Measurements from ENCODE around the gene HIVEP3. TPM values are rescaled to one million over a fixed set of nuclear protein-coding genes. Genes with fewer than 3 reads are reported as not detected.

The HIVEP3 gene
- total RNA-seq, 1 experiment from 2014 or later, result not detected

DNA sequence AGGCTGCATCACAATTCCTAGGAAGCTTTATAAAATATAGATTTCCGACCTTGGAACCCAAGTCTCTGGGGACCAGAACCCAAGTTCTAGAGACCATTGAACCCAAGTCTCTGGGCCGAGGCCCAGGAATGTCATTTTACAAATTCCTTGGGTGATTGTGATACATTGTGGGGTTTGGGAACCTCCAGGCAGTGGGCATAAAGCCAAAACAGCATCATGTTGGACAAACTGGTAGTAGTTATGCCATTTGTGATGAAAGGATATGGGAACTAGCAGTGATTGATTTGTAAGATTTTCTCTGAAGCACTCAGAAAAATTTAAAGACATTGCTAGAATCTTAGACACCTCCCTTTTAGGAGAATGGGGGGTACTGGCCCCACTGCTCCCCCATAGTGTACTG is 160.2 kb downstream of the HIVEP3 start:
- Histone ChIP-seq H3K9me3 (no peaks in the 10 kb centered on the region; the same call in none of the 2 replicates), H3K4me3 (no peak overlapping the region), H3K27me3 (no peaks in the 10 kb centered on the region), H3K36me3 (no peaks in the 10 kb centered on the region)
- DNase-seq, result no peak

GRCh38 chr1:41754540-41754939 is 164.2 kb downstream of the HIVEP3 start:
- no peak for DNase-seq
- no peaks in the 10 kb centered on the region for H3K27me3 ChIP-seq
- H3K36me3 ChIP-seq, result no peaks in the 10 kb centered on the region
- H3K9me3 ChIP-seq, result no peaks in the 10 kb centered on the region; the same call in 1 of the 2 replicates
- no peak overlapping the region for H3K4me3 ChIP-seq

DNA sequence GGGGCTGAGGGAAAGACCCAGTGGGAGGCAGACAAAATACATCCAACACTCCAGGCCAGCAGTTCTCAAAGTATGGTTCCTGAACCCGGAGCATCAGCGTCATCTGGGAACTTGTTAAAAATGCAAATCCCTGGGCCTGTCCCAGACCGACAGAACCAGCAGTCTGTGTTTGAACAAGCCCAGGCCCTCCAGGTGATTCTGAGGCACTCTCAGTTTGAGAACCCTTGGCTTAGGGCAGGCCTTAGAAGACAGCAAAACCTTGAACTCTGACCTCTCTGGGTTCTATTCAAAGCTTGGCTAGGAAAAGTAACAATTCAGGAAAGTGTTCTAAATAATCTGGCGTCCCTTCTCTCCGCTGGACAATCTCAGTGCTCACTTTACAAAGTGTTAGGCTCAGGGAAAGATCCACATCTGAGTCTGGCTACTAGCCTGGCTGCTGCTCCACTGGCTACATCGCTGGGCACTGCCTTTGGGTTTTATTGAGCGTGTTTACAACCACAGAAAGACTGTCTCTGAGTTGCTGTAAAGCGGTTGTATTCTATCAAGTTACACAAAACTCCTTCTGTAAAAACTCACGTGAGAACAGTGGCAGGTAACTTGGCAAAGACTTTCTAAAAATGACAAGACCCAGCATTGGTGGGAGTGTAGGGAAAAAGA is 166.1 kb downstream of the HIVEP3 start:
- H3K36me3 ChIP-seq, result no peaks in the 10 kb centered on the region
- DNase-seq, result no peak
- H3K9me3 ChIP-seq, result no peaks in the 10 kb centered on the region
- no peaks in the 10 kb centered on the region for H3K27me3 ChIP-seq
- no peak overlapping the region for H3K4me3 ChIP-seq

DNA sequence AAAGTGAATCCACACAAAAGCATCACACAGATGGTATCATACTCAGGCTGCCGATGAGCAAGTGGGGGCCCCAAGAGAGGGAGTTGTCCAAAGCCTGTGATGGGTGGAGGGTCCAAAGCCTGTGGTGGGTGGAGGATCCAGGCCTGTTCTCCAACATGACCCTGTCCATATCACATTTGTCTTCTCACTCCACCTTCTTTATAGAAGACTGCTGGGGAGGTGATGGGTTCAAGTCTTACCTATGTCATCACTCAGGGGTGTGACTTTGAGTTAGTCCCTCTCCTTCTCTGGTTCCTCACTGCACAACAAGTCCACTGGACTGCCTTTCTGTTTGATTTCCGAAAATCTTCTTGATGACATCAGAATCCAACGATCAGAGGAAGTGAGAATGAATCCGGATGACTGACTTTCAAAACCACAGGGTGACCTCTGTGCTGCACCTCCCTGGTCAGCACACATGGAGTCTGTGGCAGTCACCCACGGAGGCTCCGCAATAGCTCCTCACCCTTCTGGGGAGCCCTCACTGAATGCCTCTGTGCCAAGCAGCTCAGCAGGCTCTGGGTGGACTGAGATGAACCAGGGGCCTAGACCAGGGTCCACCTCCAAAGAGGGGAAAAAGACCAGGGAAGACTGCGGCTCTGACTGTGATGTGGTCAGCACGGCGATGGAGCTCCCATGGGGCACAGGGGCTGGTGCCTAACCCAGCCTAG is 166.8 kb downstream of the HIVEP3 start:
- Histone ChIP-seq H3K9me3 (no peaks in the 10 kb centered on the region), H3K4me3 (no peak overlapping the region), H3K36me3 (no peaks in the 10 kb centered on the region), H3K27me3 (no peaks in the 10 kb centered on the region)
- no peak for DNase-seq

- Histone ChIP-seq H3K36me3 (no peaks in the 10 kb centered on the region), H3K4me3 (no peak overlapping the region), H3K9me3 (no peaks in the 10 kb centered on the region), H3K27me3 (no peaks in the 10 kb centered on the region)
- DNase-seq, result no peak
These were observed 168.6 kb downstream of the HIVEP3 start for GRCh38 chr1:41749991-41750745.

DNA sequence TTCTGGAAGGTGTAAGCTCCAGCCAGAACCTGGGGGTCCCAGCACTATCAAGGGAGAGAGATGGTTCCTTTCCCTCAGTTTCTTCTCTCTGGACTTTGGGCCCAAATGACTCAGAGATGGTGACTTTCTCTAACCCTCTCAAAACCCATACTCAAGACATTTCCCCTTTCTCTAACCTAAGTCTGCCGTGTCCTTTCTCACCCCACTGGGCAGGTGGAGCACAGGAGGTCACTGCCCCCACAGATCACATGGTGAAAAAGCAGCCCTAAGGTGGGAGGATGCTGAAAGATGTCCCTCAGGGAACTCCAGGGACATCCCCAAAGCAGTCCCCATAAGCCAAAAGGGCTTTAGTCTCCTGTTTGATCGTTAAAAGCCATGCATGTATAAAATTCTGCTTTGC is 173.7 kb downstream of the HIVEP3 start:
- H3K27me3 ChIP-seq, result no peaks in the 10 kb centered on the region
- H3K36me3 ChIP-seq, result no peaks in the 10 kb centered on the region
- no peak for DNase-seq
- no peak overlapping the region for H3K4me3 ChIP-seq
- H3K9me3 ChIP-seq, result no peaks in the 10 kb centered on the region

- Histone ChIP-seq H3K27me3 (no peaks in the 10 kb centered on the region), H3K4me3 (no peak overlapping the region), H3K36me3 (no peaks in the 10 kb centered on the region), H3K9me3 (no peaks in the 10 kb centered on the region)
- DNase-seq, result no peak
These were observed 175.4 kb downstream of the HIVEP3 start for GRCh38 chr1:41743366-41743765.

DNA sequence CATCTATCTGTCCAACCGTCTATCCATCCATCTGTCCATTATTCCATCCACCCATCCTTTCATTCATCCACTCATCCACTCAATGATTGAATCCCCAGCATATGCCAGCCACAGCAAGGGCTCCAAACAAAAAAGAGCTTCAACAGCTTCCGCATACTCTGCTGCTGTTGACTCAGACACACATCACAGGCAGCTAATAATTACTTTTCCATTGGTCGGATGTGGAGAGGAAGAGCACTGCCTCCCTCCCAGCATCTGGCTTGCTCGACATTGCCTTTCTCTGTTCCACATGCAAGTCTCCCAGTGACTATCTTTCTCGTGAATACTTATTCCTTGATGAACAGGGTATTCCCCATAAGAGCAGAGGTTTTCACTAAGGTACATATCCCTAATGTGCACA is 176.5 kb downstream of the HIVEP3 start:
- H3K4me3 ChIP-seq, result no peak overlapping the region
- H3K9me3 ChIP-seq, result no peaks in the 10 kb centered on the region
- H3K36me3 ChIP-seq, result no peaks in the 10 kb centered on the region
- DNase-seq, result peak; percentile 19
- no peaks in the 10 kb centered on the region for H3K27me3 ChIP-seq

DNA sequence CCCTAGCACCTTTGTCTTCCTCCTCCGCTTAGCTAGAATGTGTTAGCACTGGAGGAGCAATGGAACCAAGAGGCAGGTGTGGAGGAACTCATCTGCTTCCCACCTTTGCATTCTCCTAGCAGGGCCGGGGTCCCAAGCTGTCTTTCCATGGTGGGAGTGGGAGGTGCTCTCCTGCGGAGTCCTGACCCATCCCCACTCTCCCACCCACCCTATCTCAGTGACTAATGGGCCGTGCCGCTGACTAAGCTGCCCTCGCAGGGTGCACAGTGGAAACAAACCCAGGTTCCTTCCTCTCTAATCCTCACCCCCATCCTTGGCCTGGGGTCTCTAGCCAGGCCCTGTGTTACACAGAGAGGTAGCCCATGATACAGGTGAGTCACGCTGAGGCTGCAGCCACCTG is 177.5 kb downstream of the HIVEP3 start:
- Histone ChIP-seq H3K4me3 (no peak overlapping the region), H3K9me3 (no peaks in the 10 kb centered on the region), H3K27me3 (no peaks in the 10 kb centered on the region), H3K36me3 (no peaks in the 10 kb centered on the region)
- DNase-seq, result no peak

- Histone ChIP-seq H3K36me3 (no peaks in the 10 kb centered on the region), H3K27me3 (no peaks in the 10 kb centered on the region), H3K4me3 (no peak overlapping the region), H3K9me3 (no peaks in the 10 kb centered on the region)
- no peak for DNase-seq
These were observed 178.0 kb downstream of the HIVEP3 start for GRCh38 chr1:41740630-41741239.

- no peaks in the 10 kb centered on the region for H3K9me3 ChIP-seq
- no peaks in the 10 kb centered on the region for H3K27me3 ChIP-seq
- no peak overlapping the region for H3K4me3 ChIP-seq
- DNase-seq, result no peak
- no peaks in the 10 kb centered on the region for H3K36me3 ChIP-seq
These were observed 178.7 kb downstream of the HIVEP3 start for GRCh38 chr1:41740058-41740457.

- H3K9me3 ChIP-seq, result no peaks in the 10 kb centered on the region
- no peak overlapping the region for H3K4me3 ChIP-seq
- H3K36me3 ChIP-seq, result no peaks in the 10 kb centered on the region
- DNase-seq, result peak; percentile 53
- H3K27me3 ChIP-seq, result no peaks in the 10 kb centered on the region
These were observed 179.4 kb downstream of the HIVEP3 start for GRCh38 chr1:41739061-41739955.

DNA sequence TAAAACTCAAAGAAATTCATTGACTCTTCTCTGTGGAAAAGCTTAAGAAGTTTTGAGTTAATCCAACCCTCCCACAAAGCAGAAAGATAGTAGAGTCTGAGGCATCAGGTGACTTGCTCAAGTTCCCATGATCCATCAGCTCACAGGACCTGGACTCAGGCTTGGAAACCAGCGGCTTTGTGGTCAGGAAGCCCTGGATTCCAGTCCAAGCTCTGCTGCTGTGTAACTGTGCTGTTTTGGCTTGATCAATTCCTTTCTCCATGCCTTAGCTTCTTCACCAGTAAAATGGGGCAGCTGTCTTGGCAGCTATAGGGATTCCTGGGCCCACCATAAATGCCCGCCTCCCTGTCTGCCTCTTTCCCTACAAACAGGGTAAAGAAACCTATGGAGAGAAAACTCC is 180.2 kb downstream of the HIVEP3 start:
- Histone ChIP-seq H3K4me3 (no peak overlapping the region), H3K27me3 (no peaks in the 10 kb centered on the region), H3K36me3 (no peaks in the 10 kb centered on the region), H3K9me3 (no peaks in the 10 kb centered on the region)
- no peak for DNase-seq

- no peak for DNase-seq
- no peak overlapping the region for H3K4me3 ChIP-seq
- no peaks in the 10 kb centered on the region for H3K27me3 ChIP-seq
- H3K36me3 ChIP-seq, result no peaks in the 10 kb centered on the region
- H3K9me3 ChIP-seq, result no peaks in the 10 kb centered on the region
These were observed 180.7 kb downstream of the HIVEP3 start for GRCh38 chr1:41738006-41738405.

GRCh38 chr1:41735631-41736260 is 183.0 kb downstream of the HIVEP3 start:
- Histone ChIP-seq H3K4me3 (no peak overlapping the region), H3K9me3 (no peaks in the 10 kb centered on the region), H3K36me3 (no peaks in the 10 kb centered on the region), H3K27me3 (no peaks in the 10 kb centered on the region)
- no peak for DNase-seq

DNA sequence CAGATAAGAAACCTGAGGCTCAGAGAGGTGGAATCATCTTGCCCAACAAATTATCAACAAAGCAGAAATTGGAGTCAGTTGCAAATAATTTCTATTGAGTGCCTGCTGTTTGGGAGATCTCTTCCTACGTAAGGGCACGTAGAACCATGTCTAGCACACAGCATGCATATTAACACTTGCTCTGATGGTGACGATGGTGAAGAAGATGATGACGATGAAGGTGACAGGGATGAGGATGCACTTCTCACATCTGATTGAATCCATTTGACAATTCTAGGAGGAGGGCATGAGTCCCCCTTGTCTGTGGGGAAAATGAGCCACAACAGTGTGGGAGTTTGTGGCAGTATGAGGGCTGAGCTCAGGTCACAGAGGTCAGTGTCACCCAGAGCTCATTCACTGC is 183.6 kb downstream of the HIVEP3 start:
- H3K4me3 ChIP-seq, result no peak overlapping the region
- DNase-seq, result no peak
- H3K27me3 ChIP-seq, result no peaks in the 10 kb centered on the region
- H3K9me3 ChIP-seq, result no peaks in the 10 kb centered on the region
- no peaks in the 10 kb centered on the region for H3K36me3 ChIP-seq

Measured in MG63 (cell line).